ENCODE results near the gene NFATC2IP. TPM values are rescaled to one million over a fixed set of nuclear protein-coding genes. Genes with fewer than 3 reads are reported as not detected.

Gene NFATC2IP
- total RNA-seq (2022), result 91.0 and 92.3 TPM in 2 replicates
- Bru-seq, nascent RNA, result percentile 88 among the genes with signal in this experiment
- BruChase-seq, experiment 1, labeled RNA remaining after a 6-hour chase, result percentile 93 among the genes with signal in this experiment
- percentile 96 among the genes with signal in this experiment for BruChase-seq, experiment 2, labeled RNA remaining after a 2-hour chase
- long read RNA-seq, full-length matches to known transcripts, result 23 of 43 reads
- long read RNA-seq, partial matches to known transcripts, result 10 of 43 reads
- long read RNA-seq, other reads (novel, unspliced or antisense), result 10 of 43 reads

GRCh38 chr16:28950648-28951409, at the start of gene NFATC2IP:
NFATC2IP (plus strand) TSS chr16:28950937; CDS start chr16:28951012, 75 bp downstream.
- H3K9me3 Mint-ChIP-seq (ENCODE audit: low read depth, unreplicated experiment), result no peaks in the 10 kb centered on the region
- peak within 1 kb of the TSS; percentile 96 for H3K27ac Mint-ChIP-seq (ENCODE audit: unreplicated experiment)
- BruUV-seq (replicated peaks), result no TSS peak

GRCh38 chr16:28901862-28902261, 48.9 kb upstream of the NFATC2IP start:
- Mint-ChIP-seq H3K4me3 (ENCODE audit: low read depth, unreplicated experiment) (no peak overlapping the region), H3K27ac (ENCODE audit: unreplicated experiment) (no peak overlapping the region), H3K9me3 (ENCODE audit: low read depth, unreplicated experiment) (no peaks in the 10 kb centered on the region), H3K4me1 (ENCODE audit: low read depth, unreplicated experiment) (no peaks in the 10 kb centered on the region), H3K36me3 (ENCODE audit: insufficient read depth, unreplicated experiment) (peaks cover 29% of the 10 kb centered on the region), H3K27me3 (ENCODE audit: unreplicated experiment) (no peaks in the 10 kb centered on the region)
- CTCF ChIA-PET, result no interaction called here
- no TSS peak for BruUV-seq (replicated peaks)
- no peak for TF ChIP-seq CTCF (IDR thresholded peaks at IDR 0.05; ENCODE audit: unreplicated experiment)
- intact Hi-C loops (cut with micrococcal nuclease; ENCODE audit: unreplicated experiment), result no loop called here
- DNase-seq, result no peak

More at GRCh38 chr16:28950648-28951409, at the start of gene NFATC2IP:
- TF ChIP-seq CTCF (IDR thresholded peaks at IDR 0.05; ENCODE audit: unreplicated experiment), result no peak
- peaks cover 29% of the 10 kb centered on the region for H3K36me3 Mint-ChIP-seq (ENCODE audit: insufficient read depth, unreplicated experiment)
- peak within 1 kb of the TSS; percentile 77 for H3K4me3 Mint-ChIP-seq (ENCODE audit: low read depth, unreplicated experiment)
- intact Hi-C loops (cut with micrococcal nuclease; ENCODE audit: unreplicated experiment), result no loop called here
- CTCF ChIA-PET, result interaction anchor here (1.0 kb wide), 1 partner anchor 88 kb away, joined by 5 read pairs; the partner anchor contains the start of gene SH2B1
- peaks cover 22% of the 10 kb centered on the region for H3K4me1 Mint-ChIP-seq (ENCODE audit: low read depth, unreplicated experiment)
- DNase-seq, result peak; percentile 100
- H3K27me3 Mint-ChIP-seq (ENCODE audit: unreplicated experiment), result no peaks in the 10 kb centered on the region

- Mint-ChIP-seq H3K4me1 (ENCODE audit: low read depth, unreplicated experiment) (no peaks in the 10 kb centered on the region), H3K27ac (ENCODE audit: unreplicated experiment) (no peak overlapping the region), H3K27me3 (ENCODE audit: unreplicated experiment) (no peaks in the 10 kb centered on the region), H3K9me3 (ENCODE audit: low read depth, unreplicated experiment) (no peaks in the 10 kb centered on the region), H3K4me3 (ENCODE audit: low read depth, unreplicated experiment) (no peak overlapping the region), H3K36me3 (ENCODE audit: insufficient read depth, unreplicated experiment) (peaks cover 26% of the 10 kb centered on the region)
- no TSS peak for BruUV-seq (replicated peaks)
- intact Hi-C loops (cut with micrococcal nuclease; ENCODE audit: unreplicated experiment), result no loop called here
- TF ChIP-seq CTCF (IDR thresholded peaks at IDR 0.05; ENCODE audit: unreplicated experiment), result no peak
- DNase-seq, result no peak
- CTCF ChIA-PET, result no interaction called here
Measured at GRCh38 chr16:28902909-28903308, 47.8 kb upstream of the NFATC2IP start.

- H3K27me3 Mint-ChIP-seq (ENCODE audit: unreplicated experiment), result no peaks in the 10 kb centered on the region
- TF ChIP-seq CTCF (IDR thresholded peaks at IDR 0.05; ENCODE audit: unreplicated experiment), result no peak
- intact Hi-C loops (cut with micrococcal nuclease; ENCODE audit: unreplicated experiment), result no loop called here
- H3K4me1 Mint-ChIP-seq (ENCODE audit: low read depth, unreplicated experiment), result no peaks in the 10 kb centered on the region
- DNase-seq, result no peak
- no TSS peak for BruUV-seq (replicated peaks)
- no peak overlapping the region for H3K27ac Mint-ChIP-seq (ENCODE audit: unreplicated experiment)
- H3K36me3 Mint-ChIP-seq (ENCODE audit: insufficient read depth, unreplicated experiment), result peaks cover 23% of the 10 kb centered on the region
- no peaks in the 10 kb centered on the region for H3K9me3 Mint-ChIP-seq (ENCODE audit: low read depth, unreplicated experiment)
- CTCF ChIA-PET, result interaction anchor here (0.7 kb wide), 1 partner anchor 358 kb away, joined by 3 read pairs; no protein-coding TSS in a partner anchor
- H3K4me3 Mint-ChIP-seq (ENCODE audit: low read depth, unreplicated experiment), result no peak overlapping the region
Measured at GRCh38 chr16:28903344-28904042, 47.2 kb upstream of the NFATC2IP start.

All from Calu3 (cell line).